SKM-1 treated with dmso at 0.1 percent for 144 hours (cell line): ENCODE results near the gene SLC36A3.
A peak's percentile ranks its signal among the peaks of the same experiment; 100 is the strongest.
"Not testable (repeated sequence)": the region's sequence is repeated elsewhere in the genome, so short reads cannot be mapped to it uniquely, and the experiment has no call there.

ENCODE experiments used
- DNase-seq: peaks from one replicate; lab custom pipeline; 2025; ENCODE audit not compliant: unreplicated experiment; lab: John Stamatoyannopoulos, UW

The SLC36A3 gene

GRCh38 chr5:151240268-151240835 is 63.2 kb downstream of the SLC36A3 start:
- DNase-seq, result not testable (repeated sequence)

- peak; percentile 44 for DNase-seq
Observed at GRCh38 chr5:151239237-151239861, 64.2 kb downstream of the SLC36A3 start.

GRCh38 chr5:151238303-151238741 is 65.2 kb downstream of the SLC36A3 start:
- DNase-seq, result no peak

GRCh38 chr5:151237685-151238084 is 65.9 kb downstream of the SLC36A3 start:
- DNase-seq, result no peak

DNA sequence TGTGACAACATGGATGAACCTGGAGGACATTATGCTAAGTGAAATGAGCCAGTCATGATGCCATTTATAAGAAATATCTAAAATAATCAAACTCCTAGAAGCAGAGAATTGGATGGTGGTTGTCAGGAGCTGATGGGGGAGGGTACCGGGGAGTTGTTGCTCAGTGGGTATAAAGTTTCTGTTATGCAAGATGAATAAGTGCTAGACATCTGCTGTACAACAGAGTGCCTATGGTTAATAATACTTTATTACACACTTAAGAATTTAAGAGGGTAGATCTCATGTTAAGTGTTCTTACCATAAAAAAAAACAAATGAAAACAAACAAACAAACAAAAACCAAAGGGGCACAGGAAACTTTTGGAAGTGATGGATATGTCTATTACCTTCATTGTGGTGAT is 66.7 kb downstream of the SLC36A3 start:
- no peak for DNase-seq

- not testable (repeated sequence) for DNase-seq
Observed at GRCh38 chr5:151235239-151235571, 68.4 kb downstream of the SLC36A3 start.

- peak; percentile 59 for DNase-seq
Observed at GRCh38 chr5:151234476-151235238, 68.9 kb downstream of the SLC36A3 start.

DNA sequence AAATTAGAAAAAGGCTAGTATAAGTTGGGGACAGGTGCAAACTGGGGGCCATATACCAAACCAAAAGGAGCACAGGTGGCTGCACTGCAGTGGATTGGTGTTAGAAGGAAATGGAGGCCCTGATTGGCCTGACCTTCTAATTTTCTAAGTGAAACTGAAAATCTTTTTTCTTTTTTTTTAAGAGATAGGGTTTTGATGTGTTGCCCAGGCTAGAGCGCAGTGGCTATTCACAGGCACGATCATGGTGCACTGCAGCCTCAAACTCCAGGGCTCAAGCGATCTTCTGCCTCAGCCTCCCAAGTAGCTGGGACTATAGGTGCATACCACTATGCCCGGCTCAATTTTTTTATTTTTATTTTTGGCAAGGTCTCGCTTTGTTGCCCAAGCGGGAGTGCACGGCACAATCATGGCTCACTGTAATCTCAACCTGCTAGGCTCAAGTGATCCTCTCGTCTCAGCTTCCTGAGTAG is 69.9 kb downstream of the SLC36A3 start:
- DNase-seq, result no peak

DNA sequence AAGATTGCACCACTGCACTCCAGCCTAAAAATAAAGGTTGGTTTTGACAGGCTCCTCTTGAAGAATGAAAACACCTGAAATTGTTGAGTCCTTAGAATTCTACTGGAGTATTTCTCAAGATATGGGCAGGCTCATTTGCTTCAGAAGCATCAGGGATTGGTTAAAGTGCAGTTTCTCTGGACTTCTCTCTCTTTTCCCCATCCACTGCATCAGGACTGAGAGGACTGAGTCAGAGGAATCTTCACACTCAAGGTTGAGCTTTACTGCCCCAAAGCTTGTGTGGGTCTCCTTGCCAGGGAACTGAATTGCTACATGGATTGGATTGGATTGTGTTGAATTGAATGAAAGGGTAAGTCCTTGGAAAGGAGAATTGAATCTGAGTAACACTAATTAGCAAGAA is 72.2 kb downstream of the SLC36A3 start:
- DNase-seq, result no peak

- DNase-seq, result no peak
Observed at GRCh38 chr5:151230048-151230680, 73.4 kb downstream of the SLC36A3 start.

DNA sequence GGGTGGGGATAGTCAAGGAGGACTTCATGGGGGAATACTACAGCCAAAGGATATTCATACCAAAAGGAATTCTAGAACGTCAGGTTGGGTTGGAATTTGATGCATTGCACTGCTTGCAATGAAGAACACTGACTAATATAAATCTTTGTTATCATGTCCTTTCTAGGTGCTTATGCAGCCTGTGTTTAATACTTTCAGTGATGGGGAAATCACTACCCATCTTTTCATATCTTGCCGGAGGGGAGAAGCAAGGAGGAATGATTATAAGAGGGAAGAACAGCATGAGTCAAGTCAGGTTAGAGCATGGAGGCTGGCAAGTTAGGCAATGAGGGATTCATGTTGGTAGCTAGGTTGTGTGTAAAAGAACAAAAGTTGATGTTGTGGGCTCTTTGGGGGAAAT is 74.6 kb downstream of the SLC36A3 start:
- DNase-seq, result no peak

GRCh38 chr5:151227918-151228447 is 75.6 kb downstream of the SLC36A3 start:
- DNase-seq, result no peak
